Heart right ventricle (tissue), 16 donors: ENCODE measurements around the gene PANX1. TPM values are rescaled to one million over a fixed set of nuclear protein-coding genes. Genes with fewer than 3 reads are reported as not detected.

Experiments
- ATAC-seq, 8 donors: fragments of 200-7000 bp; cut with Tn5 transposase; one replicate each; pipeline ENCODE4 v1.9.1; 2020; ENCODE audit warnings: mild to moderate bottlenecking in 8 of 8, moderate library complexity in 8 of 8, moderate number of reproducible peaks in 1 of 8
- DNase-seq, 2 donors: peaks; one replicate each; pipeline ENCODE4 v3.0.0-alpha.2; 2020
- H3K27ac ChIP-seq, 10 donors: fragments of 200-600 bp; sonication (generic) in 2 of 10; one replicate each; pipeline versions ENCODE4 v1.5.0 to v1.8.0; 2020 to 2022; ENCODE audit warnings: mild to moderate bottlenecking in 3 of 10
- H3K27me3 ChIP-seq, 7 donors: fragments of 200-600 bp; one replicate each; pipeline ENCODE4 v1.8.0; 2021 to 2022; ENCODE audit warnings: mild to moderate bottlenecking in 2 of 7
- H3K36me3 ChIP-seq, 9 donors: fragments of 200-600 bp; sonication (generic) in 1 of 9; one replicate each; pipeline versions ENCODE4 v1.5.0 to v1.8.0; 2020 to 2022; ENCODE audit warnings: mild to moderate bottlenecking in 2 of 9
- H3K4me1 ChIP-seq, 9 donors: fragments of 200-600 bp; sonication (generic) in 1 of 9; one replicate each; pipeline versions ENCODE4 v1.5.0 to v1.8.0; 2020 to 2022; ENCODE audit warnings: mild to moderate bottlenecking in 4 of 9
- H3K4me3 ChIP-seq, 10 donors: fragments of 200-600 bp; sonication (generic) in 2 of 10; one replicate each; pipeline versions ENCODE4 v1.5.0 to v1.8.0; 2020 to 2022; ENCODE audit warnings: mild to moderate bottlenecking in 7 of 10, moderate library complexity in 2 of 10
- H3K9me3 ChIP-seq, 11 donors: fragments of 200-600 bp in 10 of 11; sonication (generic) in 2 of 11; one replicate each; pipeline versions ENCODE4 v1.5.0 to v1.8.0; 2013 to 2022; ENCODE audit warnings: mild to moderate bottlenecking in 2 of 11, control low read depth in 1 of 11, moderate library complexity in 1 of 11
- CTCF ChIP-seq, 9 donors: fragments of 200-600 bp; sonication (generic) in 2 of 9; IDR thresholded peaks; one replicate each; pipeline versions ENCODE4 v1.5.0 to v1.8.0; 2021 to 2022; ENCODE audit warnings: antibody characterized with exemption in 9 of 9, mild to moderate bottlenecking in 5 of 9, moderate library complexity in 1 of 9
- WGBS, 2 donors: extraction: QIAGEN DNeasy Blood & Tissue Kit; methylation state at CpG; one replicate each; pipeline ENCODE4 v1.1.7; 2013; ENCODE audit warnings: inconsistent platforms in 1 of 2; 5-methylcytosine and 5-hydroxymethylcytosine counted together
- intact Hi-C, 10 donors: fragments of 100-400 bp; cut with DNase I; formaldehyde crosslinking; loops; one replicate each; pipeline versions ENCODE4 v1.11.1 to v1.14.2; 2022
- polyA plus RNA-seq, 2 donors: library from polyadenylated mRNA; stranded (reverse); fragments of 200-250 nt; gene quantifications; one replicate each; pipeline ENCODE4 v1.2.3, GENCODE V29; 2013
- total RNA-seq, 10 donors: library from RNA; stranded (reverse); fragmentation: NEBNext Ultra II Directional in 3 of 10; extraction: Animal tissue kit (Norgen Biotek cat#: 25700) in 3 of 10; gene quantifications; one replicate each; pipeline versions ENCODE4 v1.2.1 to v1.2.4, GENCODE V29; 2021 to 2023
- donor health status: Arrhythmogenic right ventricular cardiomyopathy.
- donor health status: ischemic (EF 13 %, LVEDD 7.1; RV severe dilation, severe dysfunction).
- donor health status: healthy with polysubstance abuse.
- donor health status: DM: no; HTN: yes; CAD: no.
- donor health status: DM: no; HTN: no; CAD: no.
- donor health status: ischemic (EF 25% LVEDD 6.9; RV normal size, moderate dysfunction).
- donor health status: ischemic (EF 25% LVEDD 5.7; RV mildly dilated, moderate dysfunction).
- donor health status: healthy.
- donor health status: DM: yes; HTN: yes; CAD: no.
- donor health status: Ischemic cardiomyopathy.
- donor health status: ischemic (EF 35%, LVEDD 5.7; RV mildly dilated, moderate dysfunction).
- donor health status: nonischemic (EF 11% LVEDD 7.7; RV severe dilation, severe dysfunction).
- donor health status: DM: yes; HTN: yes; CAD: no.
- donor health status: PGD.
- donor health status: ischemic (EF 29% LVEDD 5.4; RV normal size, mild dysfunction).
- donor health status: nonischemic (EF 23%, LVEDD 6.1; RV moderate dilation, normal function).

Gene PANX1
- total and polyA plus RNA-seq, 12 donors: 4.4 to 42.4 (median 19.3) TPM

DNA sequence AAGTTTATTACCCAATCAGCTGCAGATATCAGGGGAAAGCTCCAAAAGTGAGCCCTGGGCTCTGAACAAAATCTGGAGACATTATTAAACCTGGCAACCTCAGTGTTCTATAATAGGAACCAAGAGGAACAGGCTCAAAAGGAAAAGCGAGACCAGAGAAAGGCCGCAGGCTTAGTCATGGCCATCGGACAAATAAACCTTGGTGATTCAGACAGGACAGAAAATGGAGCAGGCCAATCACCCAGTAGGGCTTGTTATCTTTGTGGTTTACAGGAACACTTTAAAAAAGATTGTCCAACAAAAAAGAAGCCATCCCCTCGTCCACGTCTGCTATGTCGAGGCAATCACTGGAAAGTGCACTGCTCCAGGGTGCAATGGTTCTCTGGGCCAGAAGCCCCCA lies 7.7 kb upstream of the PANX1 start:
- no peaks in the 10 kb centered on the region for H3K4me1 ChIP-seq
- H3K27me3 ChIP-seq: no peaks in the 10 kb centered on the region
- no peaks in the 10 kb centered on the region for H3K9me3 ChIP-seq
- DNase-seq (no peak), ATAC-seq (no peak)
- intact Hi-C loops: no loop called here
- TF ChIP-seq CTCF (IDR thresholded peaks at IDR 0.05): no peak
- H3K27ac ChIP-seq: no peak overlapping the region
- 91 to 96% methylated on average over 6 of the region's 6 CpGs for WGBS, 2 donors
- no peaks in the 10 kb centered on the region for H3K36me3 ChIP-seq
- H3K4me3 ChIP-seq: no peak overlapping the region

GRCh38 chr11:94125407-94126115 lies 3.1 kb upstream of the PANX1 start:
- no peak overlapping the region for H3K27ac ChIP-seq
- intact Hi-C loops: no loop called here
- H3K9me3 ChIP-seq: no peaks in the 10 kb centered on the region
- TF ChIP-seq CTCF (IDR thresholded peaks at IDR 0.05): no peak
- no peak for ATAC-seq
- no peaks in the 10 kb centered on the region for H3K36me3 ChIP-seq
- H3K4me3 ChIP-seq: no peak overlapping the region
- WGBS, 2 donors: 90% methylated on average over 8 of the region's 8 CpGs
- no peak for DNase-seq
- peaks cover 2 to 22% (median 19%) of the 10 kb centered on the region in 9 donors for H3K4me1 ChIP-seq
- H3K27me3 ChIP-seq: no peaks in the 10 kb centered on the region

DNA sequence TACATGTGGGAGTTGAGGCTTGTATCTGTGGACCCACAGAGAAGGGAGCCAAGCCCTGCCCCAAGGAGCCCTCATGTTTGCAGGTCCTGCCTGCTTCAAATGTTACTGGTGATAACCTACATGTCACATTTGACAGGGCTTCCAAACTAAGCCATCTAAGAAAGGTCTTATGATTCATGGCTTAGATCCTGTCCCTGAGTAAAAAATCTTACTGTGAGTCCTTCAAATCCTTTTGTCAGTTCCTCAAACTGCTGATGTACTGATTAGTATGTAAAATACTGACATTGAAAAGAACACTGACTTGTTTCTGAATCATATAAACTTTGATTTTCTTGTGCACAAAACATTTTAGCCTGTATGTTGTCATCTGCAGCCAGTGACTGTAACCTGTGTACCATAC lies 1.0 kb upstream of the PANX1 start:
- H3K27me3 ChIP-seq: no peaks in the 10 kb centered on the region
- intact Hi-C loops: loop anchor here in 2 of 10 donors (2.0 kb wide), 2 partner anchors 21 to 25 kb away; no protein-coding TSS in a partner anchor
- peaks cover 6 to 43% (median 40%) of the 10 kb centered on the region in 9 donors for H3K4me1 ChIP-seq
- peak overlapping the region in 8 of 10 donors; percentile 77 to 90 (median 86) for H3K4me3 ChIP-seq
- H3K9me3 ChIP-seq: no peaks in the 10 kb centered on the region
- H3K27ac ChIP-seq: peak overlapping the region in 9 of 10 donors; percentile 92 to 98 (median 94)
- TF ChIP-seq CTCF (IDR thresholded peaks at IDR 0.05): no peak
- ATAC-seq (no peak), DNase-seq (no peak)
- no peaks in the 10 kb centered on the region for H3K36me3 ChIP-seq

GRCh38 chr11:94128291-94128745 lies 323 bp upstream of the PANX1 start:
- DNase-seq: peak in 1 of 2 donors; percentile 28
- WGBS, 2 donors: 0% methylated on average over 23 of the region's 23 CpGs
- intact Hi-C loops: loop anchor here in 2 of 10 donors (2.0 kb wide), 2 partner anchors 22 to 24 kb away; no protein-coding TSS in a partner anchor

More at GRCh38 chr11:94128291-94128745, 323 bp upstream of the PANX1 start:
- peak in 1 of 9 donors; percentile 2 for TF ChIP-seq CTCF (IDR thresholded peaks at IDR 0.05)
- Histone ChIP-seq H3K9me3 (no peaks in the 10 kb centered on the region), H3K27me3 (no peaks in the 10 kb centered on the region), H3K27ac (peak overlapping the region; percentile 84 to 98 (median 94)), H3K36me3 (no peaks in the 10 kb centered on the region), H3K4me3 (peak overlapping the region; percentile 57 to 90 (median 84)), H3K4me1 (peaks cover 6 to 50% (median 47%) of the 10 kb centered on the region in 9 donors)
- ATAC-seq: peak; percentile 9 to 68 (median 50)
